Stimulated activated CD8-positive, alpha-beta memory T cell treated with anti-CD3 and anti-CD28 coated beads, Interleukin-4, amount 100 ng/mL, for 48 hours (primary cell): ENCODE data around the gene LEP.

ENCODE experiments used
- DNase-seq: peaks from one replicate; pipeline ENCODE4 v3.0.0-alpha.2; 2020

The LEP gene

DNA sequence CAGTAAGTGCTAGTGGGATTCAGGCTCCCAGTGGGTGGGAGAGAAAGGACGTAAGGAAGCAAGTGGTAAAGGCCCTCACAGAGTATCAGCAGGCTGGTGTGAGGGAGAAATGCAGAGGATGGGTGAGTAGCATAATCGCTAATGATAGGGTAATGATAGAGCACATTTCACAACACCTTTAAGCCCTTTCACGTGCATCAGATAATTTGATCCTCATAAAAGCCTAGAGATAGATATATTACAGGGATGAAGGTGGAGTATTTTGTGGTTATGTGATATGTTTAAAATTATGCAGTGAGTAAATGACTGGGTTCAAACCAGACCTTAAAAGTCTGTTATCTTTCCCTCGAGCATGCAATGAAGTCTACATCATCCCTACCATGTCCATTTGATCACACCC is 10.3 kb downstream of the LEP start:
- DNase-seq = no peak

GRCh38 chr7:128253701-128254100 is 12.6 kb downstream of the LEP start:
- DNase-seq = no peak

DNA sequence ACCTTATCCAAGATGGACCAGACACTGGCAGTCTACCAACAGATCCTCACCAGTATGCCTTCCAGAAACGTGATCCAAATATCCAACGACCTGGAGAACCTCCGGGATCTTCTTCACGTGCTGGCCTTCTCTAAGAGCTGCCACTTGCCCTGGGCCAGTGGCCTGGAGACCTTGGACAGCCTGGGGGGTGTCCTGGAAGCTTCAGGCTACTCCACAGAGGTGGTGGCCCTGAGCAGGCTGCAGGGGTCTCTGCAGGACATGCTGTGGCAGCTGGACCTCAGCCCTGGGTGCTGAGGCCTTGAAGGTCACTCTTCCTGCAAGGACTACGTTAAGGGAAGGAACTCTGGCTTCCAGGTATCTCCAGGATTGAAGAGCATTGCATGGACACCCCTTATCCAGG is 13.4 kb downstream of the LEP start:
- no peak for DNase-seq

DNA sequence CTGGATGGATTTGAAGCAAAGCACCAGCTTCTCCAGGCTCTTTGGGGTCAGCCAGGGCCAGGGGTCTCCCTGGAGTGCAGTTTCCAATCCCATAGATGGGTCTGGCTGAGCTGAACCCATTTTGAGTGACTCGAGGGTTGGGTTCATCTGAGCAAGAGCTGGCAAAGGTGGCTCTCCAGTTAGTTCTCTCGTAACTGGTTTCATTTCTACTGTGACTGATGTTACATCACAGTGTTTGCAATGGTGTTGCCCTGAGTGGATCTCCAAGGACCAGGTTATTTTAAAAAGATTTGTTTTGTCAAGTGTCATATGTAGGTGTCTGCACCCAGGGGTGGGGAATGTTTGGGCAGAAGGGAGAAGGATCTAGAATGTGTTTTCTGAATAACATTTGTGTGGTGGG is 14.2 kb downstream of the LEP start:
- no peak for DNase-seq

DNA sequence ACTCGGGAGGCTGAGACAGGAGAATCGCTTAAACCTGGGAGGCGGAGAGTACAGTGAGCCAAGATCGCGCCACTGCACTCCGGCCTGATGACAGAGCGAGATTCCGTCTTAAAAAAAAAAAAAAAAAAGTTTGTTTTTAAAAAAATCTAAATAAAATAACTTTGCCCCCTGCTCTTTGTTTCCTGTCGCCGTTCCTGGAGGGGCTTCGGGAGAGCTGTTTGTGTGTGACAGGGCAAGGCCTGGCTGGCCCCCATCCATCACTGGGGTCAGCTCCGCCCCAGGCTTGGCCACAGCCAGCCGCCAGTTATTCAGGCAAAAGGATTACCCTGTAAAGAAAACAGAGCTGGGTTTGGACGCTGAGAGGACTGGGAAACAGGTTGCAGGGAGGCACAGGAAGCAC is 16.4 kb downstream of the LEP start:
- DNase-seq = no peak

GRCh38 chr7:128259131-128260061 is 18.3 kb downstream of the LEP start:
- no peak for DNase-seq

- DNase-seq = no peak
These were observed 19.2 kb downstream of the LEP start for GRCh38 chr7:128260069-128260795.

GRCh38 chr7:128262273-128263028 is 21.4 kb downstream of the LEP start:
- DNase-seq = no peak

DNA sequence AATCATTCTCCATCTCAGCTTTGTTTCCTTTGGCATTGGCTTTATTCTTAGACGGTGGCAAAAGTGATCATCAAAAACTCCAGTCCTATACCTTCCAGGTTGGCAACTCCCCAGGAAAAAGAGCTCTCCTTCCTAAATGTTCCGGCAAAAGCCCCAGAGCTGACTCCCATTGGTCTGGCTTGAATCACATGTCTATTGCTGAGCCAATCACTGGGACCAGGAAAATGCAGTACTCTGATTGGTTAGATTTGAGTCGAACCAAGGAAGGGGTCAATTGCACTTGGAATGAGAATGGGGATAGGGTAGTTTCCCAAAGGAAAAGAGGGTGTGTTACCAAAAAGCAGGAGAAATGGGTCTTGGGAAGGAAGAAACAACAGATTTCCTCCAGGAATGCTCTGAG is 22.3 kb downstream of the LEP start:
- DNase-seq = no peak

GRCh38 chr7:128264477-128264876 is 23.4 kb downstream of the LEP start:
- no peak for DNase-seq

GRCh38 chr7:128265156-128265905 is 24.3 kb downstream of the LEP start:
- DNase-seq = no peak

DNA sequence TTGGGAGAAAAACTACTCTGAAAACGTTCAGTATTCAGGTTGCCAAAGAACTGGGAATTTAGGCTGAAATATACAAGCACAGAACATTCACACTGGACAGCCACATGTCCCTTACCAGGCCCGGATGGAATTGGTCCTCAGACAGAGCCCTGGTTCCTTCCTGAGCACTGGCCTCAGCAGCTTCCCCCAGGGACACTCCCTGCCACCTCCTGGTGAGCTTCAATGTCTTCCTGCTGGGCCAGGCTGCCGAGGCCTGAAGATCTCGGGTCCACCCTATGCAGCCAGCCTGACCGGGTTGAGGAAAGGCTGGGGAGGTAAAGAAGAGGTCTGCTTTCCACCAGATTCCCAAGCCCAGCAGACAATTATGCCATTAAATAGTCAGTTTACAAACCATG is 24.8 kb downstream of the LEP start:
- DNase-seq = no peak

DNA sequence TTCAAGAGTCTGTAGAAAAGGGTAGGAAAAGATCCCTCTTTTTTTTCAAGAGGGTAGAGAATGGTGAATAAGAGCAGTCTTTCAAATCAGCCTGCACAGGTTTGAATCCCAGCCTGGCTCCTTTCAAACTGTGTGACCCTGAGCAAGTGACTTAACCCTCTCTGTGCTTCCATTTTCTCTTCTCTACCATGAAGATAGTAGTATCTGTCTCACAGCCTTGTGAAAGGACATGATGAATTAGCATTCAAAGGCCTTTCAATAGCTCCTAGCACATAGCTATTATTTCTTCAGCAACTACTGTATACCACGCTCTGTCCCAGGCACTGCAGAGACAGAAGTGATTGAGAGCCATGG is 25.4 kb downstream of the LEP start:
- no peak for DNase-seq

DNA sequence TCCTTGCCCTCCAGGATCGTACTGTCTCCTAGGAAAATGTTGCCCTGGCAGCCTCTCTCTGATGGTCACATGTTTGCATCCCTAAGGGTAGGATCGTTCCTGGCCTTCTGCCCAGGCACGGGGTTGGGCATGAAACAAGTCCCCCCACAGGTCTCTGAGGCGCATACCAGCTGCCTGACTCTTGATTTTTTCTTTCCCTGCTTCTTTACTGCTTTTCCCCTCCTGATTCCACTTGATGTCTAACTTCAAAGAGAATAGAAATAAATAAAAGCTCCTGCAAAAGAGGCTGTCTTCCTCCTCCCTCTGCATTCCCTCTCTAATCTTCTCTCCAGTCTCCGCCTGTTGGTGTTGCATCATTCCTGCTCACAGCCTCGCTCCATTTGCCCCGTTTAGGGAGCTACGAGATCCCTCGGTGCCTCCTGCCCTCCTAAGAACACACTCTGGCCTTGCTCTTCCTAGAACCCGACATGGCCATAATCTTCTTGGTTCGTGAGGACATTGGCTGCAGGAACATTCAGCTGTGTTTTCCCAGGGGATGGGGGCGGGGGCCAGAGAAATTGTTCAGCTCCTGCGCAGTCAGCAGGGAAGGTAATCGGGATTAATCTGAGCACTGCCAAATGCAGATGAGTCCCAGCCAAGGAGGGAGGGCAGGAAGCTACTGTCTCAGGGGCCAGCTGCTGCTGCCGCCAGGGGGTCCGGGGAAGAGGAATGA is 26.0 kb downstream of the LEP start:
- no peak for DNase-seq

DNA sequence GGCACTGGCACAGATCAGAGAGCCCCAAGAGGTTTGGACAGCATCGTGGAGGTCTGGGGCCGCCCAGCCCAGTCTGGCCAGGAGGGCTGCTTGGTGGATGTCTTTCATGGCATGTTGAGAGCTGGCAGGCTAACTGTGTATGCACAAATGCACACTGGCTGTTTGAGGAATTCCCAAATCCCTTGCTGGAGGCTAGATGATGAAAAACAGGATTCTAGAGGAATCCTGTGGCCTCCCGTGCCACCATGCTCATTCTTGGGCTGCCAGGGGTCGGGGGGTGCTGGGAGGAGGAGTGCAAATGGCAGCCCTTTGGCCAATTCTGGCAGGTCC is 26.5 kb downstream of the LEP start:
- DNase-seq = no peak

GRCh38 chr7:128268233-128268632 is 27.2 kb downstream of the LEP start:
- no peak for DNase-seq

- no peak for DNase-seq
These were observed 29.8 kb downstream of the LEP start for GRCh38 chr7:128270826-128271272.

DNA sequence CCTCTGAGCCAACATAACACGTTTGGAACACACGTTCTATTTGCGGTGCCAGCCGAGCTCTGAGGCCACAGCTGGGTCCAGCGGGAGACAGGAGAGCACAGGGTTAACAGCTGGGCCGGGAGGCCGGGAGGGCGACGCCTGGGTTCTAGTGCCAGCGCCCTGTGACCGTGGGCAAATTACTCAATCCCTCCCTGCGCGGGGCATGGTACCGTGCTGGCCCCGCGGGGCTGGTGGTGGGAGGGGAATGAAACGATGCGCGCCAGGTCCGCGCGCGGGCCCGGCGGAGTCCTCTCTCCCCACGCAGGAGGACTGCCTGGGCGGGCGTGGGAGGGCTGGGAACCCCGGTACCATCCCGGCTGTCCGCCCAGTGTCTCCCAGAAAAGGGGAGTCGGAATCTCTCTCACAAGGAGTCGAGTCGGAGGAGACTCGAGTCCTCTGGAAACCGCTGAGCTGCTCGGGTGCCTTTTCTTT is 30.4 kb downstream of the LEP start:
- no peak for DNase-seq

DNA sequence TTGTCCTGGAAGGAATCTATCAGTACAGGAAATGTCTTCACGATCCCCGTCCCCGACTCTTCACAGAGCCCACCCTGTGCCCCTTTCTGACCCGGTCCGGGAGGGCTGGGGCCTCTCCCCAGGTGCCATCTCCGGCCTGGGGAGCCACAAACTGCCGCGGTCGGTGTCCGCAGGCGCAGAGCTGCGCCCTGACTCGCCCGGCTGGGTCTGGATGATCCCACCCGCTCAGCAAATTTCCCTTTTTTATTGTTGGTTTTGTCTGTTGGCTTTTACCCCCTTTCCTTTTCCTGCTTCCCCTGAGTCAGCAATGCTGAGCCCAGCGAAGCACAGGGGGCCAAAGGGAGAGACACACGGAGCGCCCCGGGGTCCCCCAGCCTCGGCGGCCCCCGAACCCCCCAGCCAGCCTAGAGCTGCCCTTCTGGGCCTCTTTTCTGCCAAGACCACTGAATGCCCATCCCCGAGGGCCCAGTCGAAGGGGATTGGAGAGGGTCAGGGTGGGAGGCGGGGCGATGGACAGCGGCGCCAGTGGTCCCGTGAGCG is 30.9 kb downstream of the LEP start:
- DNase-seq = no peak

- no peak for DNase-seq
These were observed 33.3 kb downstream of the LEP start for GRCh38 chr7:128274246-128274883.

- no peak for DNase-seq
These were observed 34.0 kb downstream of the LEP start for GRCh38 chr7:128274884-128275603.
